Type B pancreatic cell (in vitro differentiated cells): ENCODE measurements around the gene PARD6G. TPM values are rescaled to one million over a fixed set of nuclear protein-coding genes. Genes with fewer than 3 reads are reported as not detected.

ENCODE experiments used
- DNase-seq: peaks from one replicate; pipeline ENCODE4 v3.0.0; 2021; ENCODE audit warnings: mixed read lengths; ENCODE audit not compliant: unreplicated experiment; ENCODE audit errors: extremely low spot score
- H3K27ac Mint-ChIP-seq: 2 replicates; pipeline ENCODE4 v1.8.0; 2021; ENCODE audit warnings: mild to moderate bottlenecking, mixed read lengths
- H3K27me3 Mint-ChIP-seq: 2 replicates; pipeline ENCODE4 v1.8.0; 2021; ENCODE audit warnings: mixed read lengths
- H3K36me3 Mint-ChIP-seq: 2 replicates; pipeline ENCODE4 v1.8.0; 2021; ENCODE audit warnings: mixed read lengths
- H3K4me1 Mint-ChIP-seq: one replicate; pipeline ENCODE4 v1.8.0; 2021; ENCODE audit warnings: mixed read lengths; ENCODE audit not compliant: unreplicated experiment
- H3K4me3 Mint-ChIP-seq: 2 replicates; pipeline ENCODE4 v1.8.0; 2021; ENCODE audit warnings: mild to moderate bottlenecking, mixed read lengths
- H3K9me3 Mint-ChIP-seq: 2 replicates; pipeline ENCODE4 v1.8.0; 2021; ENCODE audit warnings: mixed read lengths
- total RNA-seq: library from RNA; stranded (reverse); gene quantifications from 2 replicates; pipeline ENCODE4 v1.2.1, GENCODE V29; 2021; ENCODE audit warnings: low replicate concordance
- TF ChIP-seq, protein P1 (sequence below): fragments of 200-600 bp; sonication (generic); conservative IDR thresholded peaks from 2 replicates; pipeline ENCODE4 v1.5.0; 2021; ENCODE audit warnings: antibody characterized with exemption, mild to moderate bottlenecking

PARD6G gene
- total RNA-seq, 1 donor from 2014 or later, result 21.8 TPM

DNA sequence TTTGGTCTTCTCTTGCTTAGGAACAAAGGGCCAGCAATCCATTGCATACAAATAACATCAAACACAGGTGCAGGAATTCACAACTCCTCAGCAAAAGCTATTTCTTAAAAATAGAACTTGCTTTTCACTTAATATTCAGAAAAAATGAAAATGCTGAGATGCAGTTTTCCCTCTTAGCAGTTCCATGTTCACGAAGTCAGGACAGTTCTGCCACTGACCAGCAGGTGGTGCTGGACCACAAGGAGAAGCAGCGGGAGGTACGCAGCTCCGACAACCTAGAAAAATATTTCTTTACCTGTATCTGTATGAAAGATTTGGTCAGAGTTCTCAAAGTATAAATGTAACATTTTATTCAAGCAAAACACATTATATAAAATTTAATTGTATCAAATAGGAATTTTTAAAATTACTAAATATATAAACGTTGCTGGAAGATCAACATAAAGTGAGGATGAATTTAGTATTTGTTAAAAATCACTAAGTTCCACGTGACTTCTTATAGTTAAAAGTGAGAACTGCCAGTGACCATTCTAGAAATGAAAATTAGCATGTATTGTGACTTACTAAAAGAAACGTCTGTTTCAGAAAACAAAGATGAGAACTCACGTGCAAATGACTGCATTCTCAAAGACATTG lies 89.5 kb downstream of the PARD6G start:
- H3K9me3 Mint-ChIP-seq, result no peaks in the 10 kb centered on the region
- TF ChIP-seq, protein P1, sequence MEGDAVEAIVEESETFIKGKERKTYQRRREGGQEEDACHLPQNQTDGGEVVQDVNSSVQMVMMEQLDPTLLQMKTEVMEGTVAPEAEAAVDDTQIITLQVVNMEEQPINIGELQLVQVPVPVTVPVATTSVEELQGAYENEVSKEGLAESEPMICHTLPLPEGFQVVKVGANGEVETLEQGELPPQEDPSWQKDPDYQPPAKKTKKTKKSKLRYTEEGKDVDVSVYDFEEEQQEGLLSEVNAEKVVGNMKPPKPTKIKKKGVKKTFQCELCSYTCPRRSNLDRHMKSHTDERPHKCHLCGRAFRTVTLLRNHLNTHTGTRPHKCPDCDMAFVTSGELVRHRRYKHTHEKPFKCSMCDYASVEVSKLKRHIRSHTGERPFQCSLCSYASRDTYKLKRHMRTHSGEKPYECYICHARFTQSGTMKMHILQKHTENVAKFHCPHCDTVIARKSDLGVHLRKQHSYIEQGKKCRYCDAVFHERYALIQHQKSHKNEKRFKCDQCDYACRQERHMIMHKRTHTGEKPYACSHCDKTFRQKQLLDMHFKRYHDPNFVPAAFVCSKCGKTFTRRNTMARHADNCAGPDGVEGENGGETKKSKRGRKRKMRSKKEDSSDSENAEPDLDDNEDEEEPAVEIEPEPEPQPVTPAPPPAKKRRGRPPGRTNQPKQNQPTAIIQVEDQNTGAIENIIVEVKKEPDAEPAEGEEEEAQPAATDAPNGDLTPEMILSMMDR, result peak; percentile 98
- no peaks in the 10 kb centered on the region for H3K4me1 Mint-ChIP-seq
- H3K36me3 Mint-ChIP-seq, result peaks cover 19% of the 10 kb centered on the region
- DNase-seq, result no peak
- H3K27ac Mint-ChIP-seq, result no peak overlapping the region
- H3K27me3 Mint-ChIP-seq, result no peaks in the 10 kb centered on the region
- H3K4me3 Mint-ChIP-seq, result no peak overlapping the region

DNA sequence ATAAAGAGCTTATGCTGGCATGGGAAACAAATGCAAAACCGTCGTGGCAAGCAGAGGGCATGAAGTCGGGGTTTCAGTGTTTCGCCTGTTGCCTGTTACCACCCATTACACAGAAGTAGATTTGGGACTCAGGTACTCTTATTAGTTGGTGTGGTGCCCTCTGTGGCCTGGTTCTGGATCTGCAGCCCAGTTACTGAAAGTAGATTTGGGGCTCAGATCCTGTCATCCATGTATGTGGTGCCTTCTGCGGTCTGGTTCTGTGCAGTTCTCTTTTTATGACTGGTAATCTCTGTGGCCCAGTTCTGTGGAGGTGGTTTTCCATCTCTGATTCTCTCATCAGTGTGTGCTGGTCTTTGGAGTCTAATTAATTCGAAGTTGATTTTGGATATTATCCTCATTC lies 93.0 kb downstream of the PARD6G start:
- Mint-ChIP-seq H3K36me3 (peaks cover 9% of the 10 kb centered on the region), H3K4me1 (no peaks in the 10 kb centered on the region), H3K4me3 (no peak overlapping the region), H3K27ac (no peak overlapping the region), H3K27me3 (no peaks in the 10 kb centered on the region), H3K9me3 (no peaks in the 10 kb centered on the region)
- no peak for DNase-seq
- TF ChIP-seq, protein P1, result peak; percentile 59

GRCh38 chr18:80149667-80150066 lies 97.6 kb downstream of the PARD6G start:
- no peaks in the 10 kb centered on the region for H3K9me3 Mint-ChIP-seq

GRCh38 chr18:80148326-80149199 lies 98.8 kb downstream of the PARD6G start:
- no peak for DNase-seq
- no peaks in the 10 kb centered on the region for H3K27me3 Mint-ChIP-seq
- H3K9me3 Mint-ChIP-seq, result no peaks in the 10 kb centered on the region
- TF ChIP-seq, protein P1, result no peak
- peaks cover 15% of the 10 kb centered on the region for H3K36me3 Mint-ChIP-seq
- peaks cover 4% of the 10 kb centered on the region for H3K4me1 Mint-ChIP-seq
- no peak overlapping the region for H3K27ac Mint-ChIP-seq
- H3K4me3 Mint-ChIP-seq, result peak overlapping the region; percentile 36

More at GRCh38 chr18:80149667-80150066, 97.6 kb downstream of the PARD6G start:
- TF ChIP-seq, protein P1, result no peak
- Mint-ChIP-seq H3K4me3 (no peak overlapping the region), H3K4me1 (peaks cover 4% of the 10 kb centered on the region), H3K27me3 (no peaks in the 10 kb centered on the region), H3K36me3 (peaks cover 15% of the 10 kb centered on the region), H3K27ac (no peak overlapping the region)
- no peak for DNase-seq

GRCh38 chr18:80147418-80148325 lies 99.6 kb downstream of the PARD6G start:
- H3K36me3 Mint-ChIP-seq, result peaks cover 15% of the 10 kb centered on the region
- H3K4me1 Mint-ChIP-seq, result peaks cover 4% of the 10 kb centered on the region
- H3K4me3 Mint-ChIP-seq, result peak overlapping the region; percentile 82
- H3K27me3 Mint-ChIP-seq, result no peaks in the 10 kb centered on the region
- H3K27ac Mint-ChIP-seq, result no peak overlapping the region
- TF ChIP-seq, protein P1, result no peak
- H3K9me3 Mint-ChIP-seq, result no peaks in the 10 kb centered on the region
- DNase-seq, result no peak
